GM19023 (cell line): ENCODE data around the gene ASB13.

Source experiments
- ATAC-seq: cut with Tn5 transposase; IDR thresholded peaks from one replicate; pipeline ENCODE4 v1.9.1; 2021; ENCODE audit warnings: mild to moderate bottlenecking, moderate library complexity; ENCODE audit not compliant: unreplicated experiment

ASB13 gene

DNA sequence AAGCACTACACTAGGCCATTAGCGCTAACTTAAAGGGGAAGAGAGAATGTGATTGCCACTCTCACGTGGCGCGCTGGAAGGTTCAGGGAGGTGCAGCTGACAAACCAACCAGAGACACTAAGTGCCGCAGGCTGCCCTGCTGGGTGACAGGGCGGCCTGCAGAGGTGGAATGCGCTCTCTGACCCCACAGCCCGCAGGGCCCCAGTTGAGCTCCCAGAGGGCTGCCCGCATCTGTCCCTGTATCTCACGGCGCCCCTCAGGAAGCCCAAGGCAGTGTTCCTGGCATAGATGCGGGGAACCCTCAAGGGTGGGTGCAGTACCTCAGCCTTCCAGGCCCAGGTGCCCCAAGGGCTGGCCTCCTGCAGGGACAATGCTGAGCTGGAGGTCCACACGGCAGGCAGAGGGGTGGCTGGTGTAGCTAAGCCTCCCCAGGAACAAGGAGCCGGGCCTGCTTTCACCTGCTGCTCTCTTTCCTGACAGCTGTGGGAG lies 75.0 kb downstream of the ASB13 start:
- no peak for ATAC-seq

GRCh38 chr10:5590816-5591215 lies 75.6 kb downstream of the ASB13 start:
- no peak for ATAC-seq

GRCh38 chr10:5589661-5590511 lies 76.5 kb downstream of the ASB13 start:
- no peak for ATAC-seq

GRCh38 chr10:5589011-5589660 lies 77.3 kb downstream of the ASB13 start:
- no peak for ATAC-seq
